ENCODE results near the gene ANO1. TPM values are rescaled to one million over a fixed set of nuclear protein-coding genes. Genes with fewer than 3 reads are reported as not detected.

Gene ANO1
- polyA plus RNA-seq, 3 donors = not detected

DNA sequence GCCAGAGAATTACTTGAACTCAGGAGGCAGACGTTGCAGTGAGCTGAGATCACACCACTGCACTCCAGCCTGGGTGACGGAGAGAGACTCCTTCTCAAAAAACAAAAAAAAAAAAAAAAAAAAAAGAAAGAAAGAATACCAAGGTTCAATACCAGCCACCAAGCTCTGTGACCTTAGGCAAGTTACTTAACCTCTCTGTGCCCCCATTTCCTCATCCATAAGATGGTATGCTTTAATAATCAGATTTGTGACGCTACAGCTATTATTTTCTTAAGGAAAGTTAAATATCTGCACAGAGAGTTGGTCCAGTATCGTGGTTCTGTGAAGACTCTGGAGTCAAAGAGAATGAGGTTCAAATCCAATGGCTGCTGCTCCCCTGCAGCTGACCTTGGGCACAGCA is 67.7 kb downstream of the ANO1 start:
- no peak overlapping the region for H3K9ac ChIP-seq (ENCODE audit: insufficient read depth, low read length, poor library complexity, severe bottlenecking)
- H4K20me1 ChIP-seq (ENCODE audit: insufficient read depth, low read length) = no peaks in the 10 kb centered on the region
- no peaks in the 10 kb centered on the region for H3K4me1 ChIP-seq (ENCODE audit: control insufficient read depth in 1 of 2, insufficient read depth in 2 of 2, low read length in 2 of 2)
- H3K4me2 ChIP-seq (replicated peaks; ENCODE audit: extremely low read depth, low read length, poor library complexity, severe bottlenecking) = no peak overlapping the region
- no peak overlapping the region for H3K4me3 ChIP-seq (replicated peaks in 1 of 3; ENCODE audit: low read depth in 2 of 3, low read length in 3 of 3)
- H3K9me3 ChIP-seq (replicated peaks in 1 of 2; ENCODE audit: control insufficient read depth in 1 of 2, insufficient read depth in 1 of 2, low read length in 2 of 2) = peaks cover 0 to 4% of the 10 kb centered on the region in 2 donors
- no peak overlapping the region for H2AFZ ChIP-seq (ENCODE audit: insufficient read depth, low read depth, low read length, poor library complexity, severe bottlenecking)
- H3K9me3 Mint-ChIP-seq = no peaks in the 10 kb centered on the region
- intact Hi-C loops (cut with micrococcal nuclease) = no loop called here
- peak overlapping the region in 1 of 7 donors; percentile 9 for H3K27ac Mint-ChIP-seq
- no peaks in the 10 kb centered on the region for H3K36me3 Mint-ChIP-seq
- no peak overlapping the region for H3K4me3 Mint-ChIP-seq
- H3K27me3 ChIP-seq (ENCODE audit: control insufficient read depth in 2 of 2, insufficient read depth in 2 of 2, low read length in 2 of 2) = peaks cover 13 to 28% of the 10 kb centered on the region in 2 donors
- peaks cover 25 to 51% (median 34%) of the 10 kb centered on the region in 3 donors for H3K27me3 Mint-ChIP-seq (ENCODE audit: low read depth in 3 of 3)
- WGBS (ENCODE audit: insufficient coverage) = 84% methylated on average over 3 of the region's 4 CpGs
- TF ChIP-seq, protein P1, sequence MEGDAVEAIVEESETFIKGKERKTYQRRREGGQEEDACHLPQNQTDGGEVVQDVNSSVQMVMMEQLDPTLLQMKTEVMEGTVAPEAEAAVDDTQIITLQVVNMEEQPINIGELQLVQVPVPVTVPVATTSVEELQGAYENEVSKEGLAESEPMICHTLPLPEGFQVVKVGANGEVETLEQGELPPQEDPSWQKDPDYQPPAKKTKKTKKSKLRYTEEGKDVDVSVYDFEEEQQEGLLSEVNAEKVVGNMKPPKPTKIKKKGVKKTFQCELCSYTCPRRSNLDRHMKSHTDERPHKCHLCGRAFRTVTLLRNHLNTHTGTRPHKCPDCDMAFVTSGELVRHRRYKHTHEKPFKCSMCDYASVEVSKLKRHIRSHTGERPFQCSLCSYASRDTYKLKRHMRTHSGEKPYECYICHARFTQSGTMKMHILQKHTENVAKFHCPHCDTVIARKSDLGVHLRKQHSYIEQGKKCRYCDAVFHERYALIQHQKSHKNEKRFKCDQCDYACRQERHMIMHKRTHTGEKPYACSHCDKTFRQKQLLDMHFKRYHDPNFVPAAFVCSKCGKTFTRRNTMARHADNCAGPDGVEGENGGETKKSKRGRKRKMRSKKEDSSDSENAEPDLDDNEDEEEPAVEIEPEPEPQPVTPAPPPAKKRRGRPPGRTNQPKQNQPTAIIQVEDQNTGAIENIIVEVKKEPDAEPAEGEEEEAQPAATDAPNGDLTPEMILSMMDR (IDR thresholded peaks at IDR 0.05) = no peak
- H3K27ac ChIP-seq (ENCODE audit: low read depth in 1 of 2, low read length in 2 of 2) = no peak overlapping the region
- H3K79me2 ChIP-seq (ENCODE audit: insufficient read depth, low read length) = no peaks in the 10 kb centered on the region
- H3K4me1 Mint-ChIP-seq = no peaks in the 10 kb centered on the region
- DNase-seq = no peak
- no peaks in the 10 kb centered on the region for H3K36me3 ChIP-seq (replicated peaks in 1 of 2; ENCODE audit: control insufficient read depth in 1 of 2, insufficient read depth in 2 of 2, low read length in 2 of 2)

DNA sequence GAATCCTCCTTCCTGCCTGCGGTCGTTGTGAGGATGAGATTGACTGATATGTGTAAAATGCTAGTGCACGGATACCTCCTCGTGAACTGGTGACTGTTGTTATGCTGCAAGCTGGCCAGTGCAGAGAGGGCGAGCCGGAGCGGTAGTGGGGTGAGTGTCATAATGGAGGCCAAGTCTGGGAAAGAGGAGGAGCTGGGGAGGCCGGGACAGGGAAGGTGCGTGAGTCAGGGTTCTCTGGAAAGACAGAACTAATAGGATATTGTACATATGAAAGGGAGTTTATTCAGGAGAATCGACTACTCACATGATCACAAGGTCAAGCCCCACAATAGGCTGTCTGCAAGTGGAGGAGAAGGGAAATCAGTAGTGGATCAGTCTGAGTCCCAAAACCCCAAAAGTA is 68.2 kb downstream of the ANO1 start:
- no peaks in the 10 kb centered on the region for H3K36me3 Mint-ChIP-seq
- Histone ChIP-seq H2AFZ (ENCODE audit: insufficient read depth, low read depth, low read length, poor library complexity, severe bottlenecking) (no peak overlapping the region), H3K4me2 (replicated peaks; ENCODE audit: extremely low read depth, low read length, poor library complexity, severe bottlenecking) (no peak overlapping the region), H3K4me1 (ENCODE audit: control insufficient read depth in 1 of 2, insufficient read depth in 2 of 2, low read length in 2 of 2) (no peaks in the 10 kb centered on the region), H3K4me3 (replicated peaks in 1 of 3; ENCODE audit: low read depth in 2 of 3, low read length in 3 of 3) (no peak overlapping the region), H3K9ac (ENCODE audit: insufficient read depth, low read length, poor library complexity, severe bottlenecking) (no peak overlapping the region), H3K79me2 (ENCODE audit: insufficient read depth, low read length) (no peaks in the 10 kb centered on the region), H3K27ac (ENCODE audit: low read depth in 1 of 2, low read length in 2 of 2) (no peak overlapping the region), H4K20me1 (ENCODE audit: insufficient read depth, low read length) (no peaks in the 10 kb centered on the region), H3K9me3 (replicated peaks in 1 of 2; ENCODE audit: control insufficient read depth in 1 of 2, insufficient read depth in 1 of 2, low read length in 2 of 2) (peaks cover 0 to 4% of the 10 kb centered on the region in 2 donors), H3K36me3 (replicated peaks in 1 of 2; ENCODE audit: control insufficient read depth in 1 of 2, insufficient read depth in 2 of 2, low read length in 2 of 2) (no peaks in the 10 kb centered on the region), H3K27me3 (ENCODE audit: control insufficient read depth in 2 of 2, insufficient read depth in 2 of 2, low read length in 2 of 2) (peaks cover 9 to 24% of the 10 kb centered on the region in 2 donors)
- H3K4me3 Mint-ChIP-seq = no peak overlapping the region
- peaks cover 21 to 47% (median 29%) of the 10 kb centered on the region in 3 donors for H3K27me3 Mint-ChIP-seq (ENCODE audit: low read depth in 3 of 3)
- H3K27ac Mint-ChIP-seq = peak overlapping the region in 1 of 7 donors; percentile 9
- intact Hi-C loops (cut with micrococcal nuclease) = no loop called here
- TF ChIP-seq, protein P1 (IDR thresholded peaks at IDR 0.05) = no peak
- no peaks in the 10 kb centered on the region for H3K9me3 Mint-ChIP-seq
- no peaks in the 10 kb centered on the region for H3K4me1 Mint-ChIP-seq
- no peak for DNase-seq
- WGBS (ENCODE audit: insufficient coverage) = 71% methylated on average over 8 of the region's 10 CpGs
